Measurements from ENCODE around the gene FCHO2.

- TF ChIP-seq POLR2AphosphoS5 (IDR thresholded peaks at IDR 0.05; ENCODE audit: low read depth, low read length), result no peak
- no peak for TF ChIP-seq SIN3A (IDR thresholded peaks at IDR 0.05; ENCODE audit: borderline replicate concordance, insufficient read depth, low read length)
- TF ChIP-seq REST (IDR thresholded peaks at IDR 0.05; ENCODE audit: insufficient read depth in 1 of 2, low read depth in 2 of 2, low read length in 2 of 2), result no peak
- no peak for TF ChIP-seq TAF1 (IDR thresholded peaks at IDR 0.05; ENCODE audit: borderline replicate concordance, insufficient read depth, low read length)
Observed at GRCh38 chr5:73037545-73037944, 81.7 kb downstream of the FCHO2 start.
